NCI-H1930 (cell line): ENCODE data around the gene LRCOL1.

Experiments
- DNase-seq, 2 experiments: peaks; one replicate each; lab custom pipeline; 2025; lab: John Stamatoyannopoulos, UW

LRCOL1 gene

DNA sequence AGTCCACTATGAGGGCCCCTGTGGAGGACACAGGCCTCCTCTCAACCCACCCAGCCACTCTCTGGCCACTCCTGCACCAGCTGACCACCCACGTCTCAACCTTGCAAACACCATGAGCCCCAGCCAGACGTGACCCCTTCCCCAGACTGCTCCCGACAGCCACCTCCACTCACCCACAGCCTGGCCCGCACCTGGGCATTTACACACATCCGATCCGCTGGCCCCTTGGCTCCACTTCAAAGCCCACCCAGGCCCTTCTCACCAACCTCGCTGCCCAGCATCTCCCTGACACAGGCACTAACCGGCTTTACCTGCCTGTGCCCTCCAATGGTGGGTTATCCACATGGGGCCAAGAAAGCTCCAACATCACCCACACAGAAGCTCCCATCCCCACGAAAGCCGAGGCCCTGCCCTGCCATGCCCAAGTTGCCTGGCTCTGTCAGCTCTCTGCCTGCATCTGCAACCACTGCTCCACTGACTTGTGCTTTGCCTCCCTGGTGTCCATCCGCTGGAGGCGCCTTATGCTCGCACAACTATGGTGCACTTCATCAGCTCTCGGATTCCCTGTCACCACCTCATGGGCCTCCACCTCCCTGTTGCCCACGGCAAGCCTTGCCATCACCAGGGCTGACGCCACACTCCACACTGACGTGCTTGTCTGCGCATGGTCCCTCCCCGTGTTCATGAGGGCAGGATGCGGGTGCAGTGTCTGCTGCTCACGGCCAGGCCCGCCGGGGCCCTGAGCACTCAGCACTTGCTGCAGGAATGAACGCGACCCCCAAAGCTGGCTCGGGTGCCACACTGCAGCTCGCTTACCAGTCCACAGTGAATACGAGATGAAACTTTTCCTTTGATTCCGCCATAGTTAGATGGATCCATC, 24.9 kb upstream of the LRCOL1 start:
- no peak for DNase-seq

- no peak for DNase-seq
Measured at GRCh38 chr12:132634411-132634990, 24.1 kb upstream of the LRCOL1 start.

DNA sequence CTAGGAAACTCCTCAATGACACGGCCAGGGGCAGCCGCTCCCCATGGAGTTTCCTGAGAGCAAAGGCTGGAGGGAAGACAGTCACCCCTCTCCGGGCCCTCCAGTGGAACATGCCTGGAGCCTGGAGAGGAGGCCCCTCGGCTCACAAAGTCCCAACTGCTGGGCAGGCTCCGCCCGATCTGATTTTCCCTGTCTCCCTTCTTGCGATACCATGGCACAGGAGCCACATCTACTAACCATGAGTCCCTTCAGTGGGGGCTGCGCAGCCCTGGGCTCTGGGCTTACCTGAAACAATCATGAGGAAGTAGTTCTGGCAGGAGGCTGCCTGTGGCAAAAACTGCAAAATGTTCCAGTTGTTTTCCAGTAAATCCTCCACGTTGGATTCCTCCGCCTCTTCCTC, 23.5 kb upstream of the LRCOL1 start:
- DNase-seq, result no peak

DNA sequence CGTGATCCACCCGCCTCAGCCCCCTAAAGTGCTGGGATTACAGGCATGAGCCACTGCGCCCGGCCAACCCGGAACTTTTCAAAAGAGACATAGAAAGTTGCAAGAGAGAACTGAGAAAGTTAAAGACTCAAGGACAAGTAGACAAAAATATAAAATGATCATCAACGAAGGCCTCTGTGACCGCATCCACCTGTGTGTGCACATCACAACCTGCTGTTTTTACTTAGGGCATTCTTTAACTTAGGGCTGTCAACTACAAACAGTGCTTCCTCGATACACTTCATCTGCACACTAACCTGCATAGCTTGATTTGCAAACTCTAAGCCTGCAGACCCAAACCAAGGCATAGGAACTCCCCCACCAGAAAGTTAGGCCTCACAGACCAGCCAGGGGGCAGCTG, 23.0 kb upstream of the LRCOL1 start:
- DNase-seq, result no peak

GRCh38 chr12:132632521-132633228, 22.3 kb upstream of the LRCOL1 start:
- DNase-seq, result no peak

GRCh38 chr12:132631666-132632065, 21.3 kb upstream of the LRCOL1 start:
- DNase-seq, result no peak

GRCh38 chr12:132630672-132631071, 20.3 kb upstream of the LRCOL1 start:
- no peak for DNase-seq

DNA sequence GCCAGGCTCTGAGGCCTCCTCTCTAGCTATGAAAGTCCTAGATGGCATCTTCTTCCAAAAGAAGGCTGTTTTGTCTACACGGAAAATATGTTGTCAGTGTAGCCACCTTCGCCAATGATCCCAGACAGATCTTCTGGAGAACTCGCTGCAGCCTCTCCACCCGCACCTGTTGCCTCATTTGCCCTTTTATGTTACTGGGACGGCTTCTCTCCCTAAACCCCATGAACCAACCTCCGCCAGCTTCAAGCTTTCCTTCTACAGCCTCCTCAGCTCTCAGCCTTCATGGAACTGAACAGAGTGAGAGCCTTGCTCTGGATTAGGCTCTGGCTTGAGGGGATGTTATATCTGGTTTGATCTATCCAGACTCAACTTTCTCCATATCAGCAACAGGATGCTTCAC, 18.9 kb upstream of the LRCOL1 start:
- DNase-seq, result no peak

DNA sequence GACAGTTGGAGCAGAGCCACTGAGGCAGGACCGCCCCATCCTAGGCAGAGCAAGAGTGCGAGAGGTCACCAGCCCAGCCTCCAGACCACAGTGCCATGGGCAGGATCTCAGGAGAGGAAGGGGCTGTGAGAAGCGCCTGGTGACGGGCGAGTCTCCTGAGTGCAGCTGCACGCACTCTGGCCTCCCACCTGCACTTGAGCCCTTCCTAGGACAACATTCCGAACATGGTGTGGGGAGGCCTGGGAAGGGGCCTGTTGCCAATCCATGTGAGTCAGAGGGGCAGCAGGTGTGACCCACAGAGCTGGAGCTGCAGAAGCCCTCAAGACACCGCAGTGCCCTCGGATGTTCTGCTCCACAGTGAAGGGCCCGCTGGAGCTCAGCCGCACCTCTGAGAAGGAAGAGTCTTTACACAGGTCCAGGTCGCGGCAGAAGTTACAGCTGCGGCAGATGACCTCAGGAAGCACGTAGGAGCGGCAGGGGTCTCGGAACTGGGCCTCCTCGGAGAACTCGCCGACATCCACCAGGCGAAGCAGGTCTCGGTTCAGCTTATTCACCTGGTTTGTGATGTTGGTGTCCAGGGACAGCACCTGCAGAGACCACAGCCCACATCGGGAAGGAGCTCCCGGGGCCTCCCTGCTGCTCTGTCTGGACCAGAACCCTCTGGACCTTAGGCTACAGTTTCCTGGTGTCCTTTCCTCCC, 15.5 kb upstream of the LRCOL1 start:
- DNase-seq, result no peak

- DNase-seq, result no peak
Measured at GRCh38 chr12:132624910-132625630, 14.7 kb upstream of the LRCOL1 start.

GRCh38 chr12:132624186-132624855, 13.9 kb upstream of the LRCOL1 start:
- DNase-seq, result no peak

- no peak for DNase-seq
Measured at GRCh38 chr12:132623072-132623869, 12.9 kb upstream of the LRCOL1 start.

GRCh38 chr12:132622437-132623071, 12.2 kb upstream of the LRCOL1 start:
- no peak for DNase-seq

- DNase-seq, result no peak
Measured at GRCh38 chr12:132621657-132622435, 11.5 kb upstream of the LRCOL1 start.

DNA sequence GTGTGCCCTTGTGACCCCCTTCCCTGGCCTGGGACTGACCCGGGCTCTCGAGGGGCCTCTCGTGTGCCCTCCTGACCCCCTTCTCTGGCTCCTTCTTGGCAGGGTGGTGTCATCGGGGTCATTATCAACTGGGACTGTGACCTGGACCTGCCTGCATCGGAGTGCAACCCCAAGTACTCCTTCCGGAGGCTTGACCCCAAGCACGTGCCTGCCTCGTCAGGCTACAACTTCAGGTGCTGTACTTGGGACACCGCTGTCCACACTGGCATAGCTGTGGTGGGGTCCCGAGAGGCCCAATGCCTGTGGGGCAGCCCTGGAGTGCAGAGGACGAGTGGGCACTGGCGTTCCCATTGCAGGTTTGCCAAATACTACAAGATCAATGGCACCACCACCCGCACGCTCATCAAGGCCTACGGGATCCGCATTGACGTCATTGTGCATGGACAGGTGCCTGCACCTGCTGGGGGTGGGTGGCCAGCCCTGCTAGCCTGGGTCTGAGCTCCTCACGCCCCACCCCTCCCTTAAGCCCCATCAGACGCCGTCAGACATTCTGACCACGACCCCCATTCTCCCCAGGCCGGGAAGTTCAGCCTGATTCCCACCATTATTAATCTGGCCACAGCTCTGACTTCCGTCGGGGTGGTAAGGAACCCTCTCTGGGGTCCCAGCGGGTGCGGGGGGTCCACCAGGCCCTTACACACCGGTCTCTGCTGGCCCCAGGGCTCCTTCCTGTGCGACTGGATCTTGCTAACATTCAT, 10.7 kb upstream of the LRCOL1 start:
- DNase-seq, result no peak

GRCh38 chr12:132620113-132620898, 9.9 kb upstream of the LRCOL1 start:
- no peak for DNase-seq

GRCh38 chr12:132619386-132620112, 9.2 kb upstream of the LRCOL1 start:
- DNase-seq, result no peak
